Heart left ventricle (tissue), 13 donors: ENCODE data around the gene TULP4.

Source experiments
- CTCF ChIP-seq, 12 donors: fragments of 200-600 bp; sonication (generic) in 4 of 12; IDR thresholded peaks; one replicate each; pipeline versions ENCODE4 v1.5.0 to v1.8.0; 2018 to 2022; ENCODE audit warnings: antibody characterized with exemption in 12 of 12, mild to moderate bottlenecking in 5 of 12
- POLR2A ChIP-seq, 2 donors: fragments of 450-650 bp; IDR thresholded peaks; one replicate each; pipeline ENCODE4 v1.6.1; 2017; ENCODE audit warnings: antibody characterized with exemption in 2 of 2, mild to moderate bottlenecking in 2 of 2, moderate library complexity in 2 of 2
- donor health status: ischemic (EF 13 %, LVEDD 7.1; RV severe dilation, severe dysfunction).
- donor health status: DM: no; HTN: yes; CAD: no.
- donor health status: DM: no; HTN: no; CAD: no.
- donor health status: ischemic (EF 25% LVEDD 6.9; RV normal size, moderate dysfunction).
- donor health status: ischemic (EF 25% LVEDD 5.7; RV mildly dilated, moderate dysfunction).
- donor health status: ischemic (EF 35%, LVEDD 5.7; RV mildly dilated, moderate dysfunction).
- donor health status: nonischemic (EF 11% LVEDD 7.7; RV severe dilation, severe dysfunction).
- donor health status: DM: yes; HTN: yes; CAD: no.
- donor health status: PGD.
- donor health status: ischemic (EF 29% LVEDD 5.4; RV normal size, mild dysfunction).
- donor health status: nonischemic (EF 23%, LVEDD 6.1; RV moderate dilation, normal function).

DNA sequence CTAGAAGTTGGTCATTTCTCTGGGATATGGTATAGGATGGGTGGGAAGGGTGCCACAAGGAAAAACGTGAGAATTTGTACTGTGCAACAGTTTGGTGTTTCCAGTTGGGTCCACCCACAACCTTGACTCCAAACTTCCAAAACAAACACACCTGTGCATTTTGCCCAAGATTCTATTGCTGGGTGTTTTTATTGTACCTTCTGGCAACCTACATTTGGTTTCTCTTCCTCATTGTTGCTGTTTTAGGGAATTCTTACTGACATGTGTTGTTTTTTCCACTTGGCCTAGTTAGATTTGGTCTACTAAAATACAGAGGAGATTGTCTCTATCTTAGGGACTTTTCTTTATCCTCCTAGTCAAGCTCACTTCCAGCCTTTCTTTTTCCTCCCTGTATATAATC lies 16.7 kb downstream of the TULP4 start:
- no peak for TF ChIP-seq CTCF (IDR thresholded peaks at IDR 0.05)
- TF ChIP-seq POLR2A (IDR thresholded peaks at IDR 0.05) = no peak
